Activated T-cell treated with anti-CD3 and anti-CD28 coated beads, Interleukin-2, amount 50 U/mL, for 24 hours (primary cell): ENCODE measurements around the gene FAM241A.
"Not testable (repeated sequence)": the region's sequence is repeated elsewhere in the genome, so short reads cannot be mapped to it uniquely, and the experiment has no call there.

Experiments used
- DNase-seq: peaks from one replicate; pipeline ENCODE4 v3.0.0-alpha.2; 2020
- H3K27ac Mint-ChIP-seq: 2 replicates; pipeline ENCODE4 v1.8.0; 2020; ENCODE audit warnings: mild to moderate bottlenecking, mixed read lengths
- H3K27me3 Mint-ChIP-seq: 2 replicates; pipeline ENCODE4 v1.8.0; 2020; ENCODE audit warnings: mixed read lengths
- H3K36me3 Mint-ChIP-seq: 2 replicates; pipeline ENCODE4 v1.8.0; 2020; ENCODE audit warnings: low read depth, mixed read lengths
- H3K4me1 Mint-ChIP-seq: 2 replicates; pipeline ENCODE4 v1.8.0; 2020; ENCODE audit warnings: low read depth, mixed read lengths
- H3K4me3 Mint-ChIP-seq: 2 replicates; pipeline ENCODE4 v1.8.0; 2020; ENCODE audit warnings: mild to moderate bottlenecking, moderate library complexity, mixed read lengths
- H3K9me3 Mint-ChIP-seq: 2 replicates; pipeline ENCODE4 v1.8.0; 2020; ENCODE audit warnings: mixed read lengths

FAM241A gene

GRCh38 chr4:112175840-112176239 lies 30.6 kb downstream of the FAM241A start:
- Mint-ChIP-seq H3K4me1 (peaks cover 49% of the 10 kb centered on the region), H3K9me3 (no peaks in the 10 kb centered on the region), H3K27me3 (no peaks in the 10 kb centered on the region), H3K27ac (no peak overlapping the region), H3K4me3 (no peak overlapping the region), H3K36me3 (peaks cover 55% of the 10 kb centered on the region)
- DNase-seq, result no peak

GRCh38 chr4:112176596-112176995 lies 31.3 kb downstream of the FAM241A start:
- no peak overlapping the region for H3K4me3 Mint-ChIP-seq
- DNase-seq, result no peak
- H3K27ac Mint-ChIP-seq, result peak overlapping the region; percentile 27
- H3K4me1 Mint-ChIP-seq, result peaks cover 51% of the 10 kb centered on the region
- no peaks in the 10 kb centered on the region for H3K27me3 Mint-ChIP-seq
- no peaks in the 10 kb centered on the region for H3K9me3 Mint-ChIP-seq
- H3K36me3 Mint-ChIP-seq, result peaks cover 59% of the 10 kb centered on the region

- H3K4me1 Mint-ChIP-seq, result peaks cover 64% of the 10 kb centered on the region
Observed at GRCh38 chr4:112178741-112179140, 33.5 kb downstream of the FAM241A start.

GRCh38 chr4:112181358-112182000 lies 36.2 kb downstream of the FAM241A start:
- no peak for DNase-seq

More at GRCh38 chr4:112178741-112179140, 33.5 kb downstream of the FAM241A start:
- H3K27ac Mint-ChIP-seq, DNase-seq, H3K27me3 Mint-ChIP-seq, H3K9me3 Mint-ChIP-seq, H3K4me3 Mint-ChIP-seq: not testable (repeated sequence)
- H3K36me3 Mint-ChIP-seq, result peaks cover 61% of the 10 kb centered on the region

GRCh38 chr4:112182604-112183003 lies 37.4 kb downstream of the FAM241A start:
- Mint-ChIP-seq H3K36me3 (peaks cover 66% of the 10 kb centered on the region), H3K4me3 (no peak overlapping the region), H3K27me3 (no peaks in the 10 kb centered on the region), H3K4me1 (peaks cover 46% of the 10 kb centered on the region), H3K9me3 (no peaks in the 10 kb centered on the region), H3K27ac (no peak overlapping the region)
- DNase-seq, result no peak

More at GRCh38 chr4:112181358-112182000, 36.2 kb downstream of the FAM241A start:
- H3K9me3 Mint-ChIP-seq, result no peaks in the 10 kb centered on the region
- peaks cover 55% of the 10 kb centered on the region for H3K36me3 Mint-ChIP-seq
- peaks cover 55% of the 10 kb centered on the region for H3K4me1 Mint-ChIP-seq
- no peak overlapping the region for H3K4me3 Mint-ChIP-seq
- H3K27me3 Mint-ChIP-seq, result no peaks in the 10 kb centered on the region
- H3K27ac Mint-ChIP-seq, result no peak overlapping the region

GRCh38 chr4:112183252-112183651 lies 38.0 kb downstream of the FAM241A start:
- DNase-seq, result no peak
- Mint-ChIP-seq H3K4me3 (no peak overlapping the region), H3K36me3 (peaks cover 71% of the 10 kb centered on the region), H3K4me1 (peaks cover 46% of the 10 kb centered on the region), H3K27ac (no peak overlapping the region), H3K9me3 (no peaks in the 10 kb centered on the region), H3K27me3 (no peaks in the 10 kb centered on the region)

- peaks cover 65% of the 10 kb centered on the region for H3K36me3 Mint-ChIP-seq
- no peak for DNase-seq
- H3K27me3 Mint-ChIP-seq, result no peaks in the 10 kb centered on the region
- H3K27ac Mint-ChIP-seq, result no peak overlapping the region
- H3K4me1 Mint-ChIP-seq, result peaks cover 39% of the 10 kb centered on the region
- no peaks in the 10 kb centered on the region for H3K9me3 Mint-ChIP-seq
- H3K4me3 Mint-ChIP-seq, result no peak overlapping the region
Observed at GRCh38 chr4:112184438-112184837, 39.2 kb downstream of the FAM241A start.

GRCh38 chr4:112185334-112185733 lies 40.1 kb downstream of the FAM241A start:
- DNase-seq, result no peak
- Mint-ChIP-seq H3K27ac (peak overlapping the region; percentile 31), H3K9me3 (no peaks in the 10 kb centered on the region), H3K4me3 (no peak overlapping the region), H3K36me3 (peaks cover 70% of the 10 kb centered on the region), H3K27me3 (no peaks in the 10 kb centered on the region), H3K4me1 (peaks cover 45% of the 10 kb centered on the region)

GRCh38 chr4:112185740-112186670 lies 40.8 kb downstream of the FAM241A start:
- H3K36me3 Mint-ChIP-seq, result peaks cover 70% of the 10 kb centered on the region
- H3K27ac Mint-ChIP-seq, result no peak overlapping the region
- DNase-seq, result no peak
- peaks cover 40% of the 10 kb centered on the region for H3K4me1 Mint-ChIP-seq
- no peak overlapping the region for H3K4me3 Mint-ChIP-seq
- H3K9me3 Mint-ChIP-seq, result no peaks in the 10 kb centered on the region
- H3K27me3 Mint-ChIP-seq, result no peaks in the 10 kb centered on the region

- no peaks in the 10 kb centered on the region for H3K27me3 Mint-ChIP-seq
Observed at GRCh38 chr4:112189754-112190153, 44.5 kb downstream of the FAM241A start.

GRCh38 chr4:112190684-112191083 lies 45.4 kb downstream of the FAM241A start:
- Mint-ChIP-seq H3K9me3 (no peaks in the 10 kb centered on the region), H3K4me1 (peaks cover 6% of the 10 kb centered on the region), H3K27ac (no peak overlapping the region), H3K4me3 (no peak overlapping the region), H3K36me3 (peaks cover 48% of the 10 kb centered on the region), H3K27me3 (no peaks in the 10 kb centered on the region)
- no peak for DNase-seq

More at GRCh38 chr4:112189754-112190153, 44.5 kb downstream of the FAM241A start:
- no peak overlapping the region for H3K4me3 Mint-ChIP-seq
- H3K9me3 Mint-ChIP-seq, result no peaks in the 10 kb centered on the region
- H3K36me3 Mint-ChIP-seq, result peaks cover 51% of the 10 kb centered on the region
- peaks cover 9% of the 10 kb centered on the region for H3K4me1 Mint-ChIP-seq
- H3K27ac Mint-ChIP-seq, result no peak overlapping the region
- DNase-seq, result no peak

GRCh38 chr4:112196461-112196860 lies 51.2 kb downstream of the FAM241A start:
- no peak for DNase-seq
- Mint-ChIP-seq H3K4me3 (no peak overlapping the region), H3K27me3 (no peaks in the 10 kb centered on the region), H3K36me3 (peaks cover 3% of the 10 kb centered on the region), H3K27ac (no peak overlapping the region), H3K4me1 (peaks cover 19% of the 10 kb centered on the region), H3K9me3 (no peaks in the 10 kb centered on the region)

GRCh38 chr4:112199041-112199440 lies 53.8 kb downstream of the FAM241A start:
- no peak for DNase-seq
- Mint-ChIP-seq H3K36me3 (peaks cover 2% of the 10 kb centered on the region), H3K4me1 (peaks cover 19% of the 10 kb centered on the region), H3K27ac (peak overlapping the region; percentile 42), H3K27me3 (no peaks in the 10 kb centered on the region), H3K4me3 (peak overlapping the region; percentile 4), H3K9me3 (no peaks in the 10 kb centered on the region)

GRCh38 chr4:112201915-112202505 lies 56.8 kb downstream of the FAM241A start:
- H3K4me3 Mint-ChIP-seq, result no peak overlapping the region

More at GRCh38 chr4:112201915-112202505, 56.8 kb downstream of the FAM241A start:
- Mint-ChIP-seq H3K27ac (no peak overlapping the region), H3K27me3 (peaks cover 3% of the 10 kb centered on the region), H3K4me1 (peaks cover 19% of the 10 kb centered on the region), H3K36me3 (no peaks in the 10 kb centered on the region), H3K9me3 (no peaks in the 10 kb centered on the region)
- no peak for DNase-seq
